Smooth muscle cell (in vitro differentiated cells): ENCODE results near the gene DNM3. TPM values are rescaled to one million over a fixed set of nuclear protein-coding genes. Genes with fewer than 3 reads are reported as not detected.

Experiments used
- DNase-seq: peaks from one replicate; lab custom pipeline; 2025; ENCODE audit not compliant: unreplicated experiment; lab: John Stamatoyannopoulos, UW
- H2AFZ ChIP-seq: fragments of 200-600 bp; sonication (generic); 2 replicates; pipeline ENCODE4 v1.6.0; 2016; ENCODE audit warnings: antibody characterized with exemption, low read depth, mild to moderate bottlenecking
- H3F3A ChIP-seq: fragments of 200-600 bp; sonication (generic); 2 replicates; pipeline ENCODE4 v1.6.0; 2017; ENCODE audit warnings: antibody characterized with exemption, low read depth
- H3K27ac ChIP-seq: fragments of 200-600 bp; sonication (generic); 2 replicates; pipeline ENCODE4 v1.5.1; 2016; ENCODE audit warnings: low read depth, mild to moderate bottlenecking
- H3K27me3 ChIP-seq: fragments of 200-600 bp; sonication (generic); 2 replicates; pipeline ENCODE4 v1.6.1; 2016; ENCODE audit warnings: low read depth, mild to moderate bottlenecking
- H3K36me3 ChIP-seq: fragments of 200-600 bp; sonication (generic); 2 replicates; pipeline ENCODE4 v1.5.1; 2016; ENCODE audit warnings: low read depth
- H3K4me1 ChIP-seq: fragments of 200-600 bp; sonication (generic); 2 replicates; pipeline ENCODE4 v1.5.1; 2016; ENCODE audit warnings: low read depth
- H3K4me2 ChIP-seq: fragments of 200-600 bp; sonication (generic); 2 replicates; pipeline ENCODE4 v1.6.0; 2016; ENCODE audit warnings: mild to moderate bottlenecking
- H3K4me3 ChIP-seq: fragments of 200-600 bp; sonication (generic); 2 replicates; pipeline ENCODE4 v1.5.1; 2016; ENCODE audit warnings: mild to moderate bottlenecking
- H3K79me2 ChIP-seq: fragments of 200-600 bp; sonication (generic); 2 replicates; pipeline ENCODE4 v1.6.0; 2016; ENCODE audit warnings: low read depth, mild to moderate bottlenecking
- H3K9ac ChIP-seq: fragments of 200-600 bp; sonication (generic); 2 replicates; pipeline ENCODE4 v1.6.0; 2016; ENCODE audit warnings: low read depth
- H3K9me3 ChIP-seq: fragments of 200-600 bp; sonication (generic); replicated peaks from 2 replicates; pipeline ENCODE4 v1.5.1; 2016; ENCODE audit warnings: low read depth
- H4K20me1 ChIP-seq: fragments of 200-600 bp; sonication (generic); 2 replicates; pipeline ENCODE4 v1.6.0; 2016; ENCODE audit warnings: low read depth
- CTCF ChIP-seq: fragments of 200-600 bp; sonication (generic); IDR thresholded peaks from 2 replicates; pipeline ENCODE4 v1.5.1; 2017; ENCODE audit warnings: borderline replicate concordance, mild to moderate bottlenecking, antibody characterized with exemption; ENCODE audit not compliant: insufficient read depth, poor library complexity, severe bottlenecking
- WGBS: methylation state at CpG from one replicate; pipeline ENCODE4 v1.1.7; 2016; ENCODE audit warnings: low lambda C conversion rate; 5-methylcytosine and 5-hydroxymethylcytosine counted together
- polyA plus RNA-seq: library from polyadenylated mRNA; unstranded; fragments of >200 nt; fragmentation: Nextera tagmentation; extraction: Ambion mirVana; gene quantifications from 2 replicates; pipeline ENCODE4 v1.2.1, GENCODE V29; 2016
- total RNA-seq: library from RNA; depleted of rRNA; stranded (reverse); fragments of >200 nt; gene quantifications from 2 replicates; pipeline ENCODE4 v1.2.3, GENCODE V29; 2014

DNM3 gene
- total and polyA plus RNA-seq, 2 experiments from 2014 or later, result 1.7 to 3.0 TPM

DNA sequence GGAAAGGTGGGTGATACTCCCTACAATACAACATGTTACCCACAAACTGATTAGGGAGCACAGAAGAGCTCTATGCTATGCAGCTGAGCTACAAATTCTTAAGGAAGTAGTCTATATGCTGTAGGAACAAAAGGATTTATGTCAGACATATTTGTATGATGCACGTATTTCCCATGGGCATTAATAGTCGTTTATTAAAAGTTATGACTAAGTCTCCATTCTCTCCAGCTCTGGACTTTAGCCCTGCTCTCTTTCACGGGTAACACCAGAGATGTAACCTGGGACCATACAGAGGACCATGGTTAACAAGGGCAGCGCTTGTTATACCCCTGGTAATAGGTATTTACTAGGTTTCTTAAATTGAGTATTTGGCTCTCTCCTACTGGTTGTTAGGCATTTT is 411.0 kb downstream of the DNM3 start:
- no peak for TF ChIP-seq CTCF
- H3K79me2 ChIP-seq, result no peaks in the 10 kb centered on the region
- WGBS, result 92% methylated on average over 4 of the region's 4 CpGs

DNA sequence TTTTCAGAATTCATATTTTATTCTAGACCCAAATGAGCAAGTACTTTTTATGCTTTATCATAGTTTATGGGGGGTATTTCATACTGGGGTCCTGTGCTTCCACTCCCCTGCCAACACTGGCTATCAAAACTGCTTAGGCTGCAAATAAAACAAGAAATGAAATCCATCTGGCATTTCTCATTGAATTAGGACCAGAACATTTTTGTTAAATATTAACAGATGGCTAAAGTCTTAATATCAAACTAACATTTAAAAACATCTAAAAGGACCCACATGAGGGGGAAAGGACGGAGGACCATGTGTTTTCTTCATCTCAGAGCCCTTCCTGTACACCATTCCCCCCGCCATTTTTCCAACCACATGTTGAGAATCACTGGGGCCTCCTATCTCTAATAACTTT is 411.7 kb downstream of the DNM3 start:
- Histone ChIP-seq H2AFZ (no peak overlapping the region), H3K9me3 (no peaks in the 10 kb centered on the region), H3K27me3 (no peaks in the 10 kb centered on the region), H3K4me3 (no peak overlapping the region), H3K27ac (no peak overlapping the region), H3K4me2 (no peak overlapping the region), H3F3A (no peaks in the 10 kb centered on the region), H3K79me2 (no peaks in the 10 kb centered on the region), H3K9ac (no peak overlapping the region), H3K4me1 (peaks cover 12% of the 10 kb centered on the region), H4K20me1 (no peaks in the 10 kb centered on the region), H3K36me3 (no peaks in the 10 kb centered on the region)
- DNase-seq, result no peak
- TF ChIP-seq CTCF, result no peak
- 98% methylated on average over 2 of the region's 2 CpGs for WGBS

More for the DNA sequence above, 411.0 kb downstream of the DNM3 start:
- Histone ChIP-seq H3K36me3 (no peaks in the 10 kb centered on the region), H2AFZ (no peak overlapping the region), H3K27me3 (no peaks in the 10 kb centered on the region), H3K4me1 (peaks cover 12% of the 10 kb centered on the region), H4K20me1 (no peaks in the 10 kb centered on the region), H3K4me3 (no peak overlapping the region), H3K9ac (no peak overlapping the region), H3F3A (no peaks in the 10 kb centered on the region), H3K9me3 (no peaks in the 10 kb centered on the region), H3K27ac (no peak overlapping the region), H3K4me2 (no peak overlapping the region)
- no peak for DNase-seq

- Histone ChIP-seq H3K9me3 (no peaks in the 10 kb centered on the region), H3K4me2 (peak overlapping the region; percentile 52), H3F3A (no peaks in the 10 kb centered on the region), H3K27me3 (no peaks in the 10 kb centered on the region), H3K27ac (peak overlapping the region; percentile 89), H3K9ac (peak overlapping the region; percentile 60), H3K4me1 (peaks cover 12% of the 10 kb centered on the region), H3K4me3 (no peak overlapping the region), H3K79me2 (no peaks in the 10 kb centered on the region), H4K20me1 (no peaks in the 10 kb centered on the region), H2AFZ (no peak overlapping the region), H3K36me3 (no peaks in the 10 kb centered on the region)
- WGBS, result 33% methylated on average over 3 of the region's 3 CpGs
- no peak for TF ChIP-seq CTCF
- no peak for DNase-seq
These were observed 413.4 kb downstream of the DNM3 start for GRCh38 chr1:172254521-172255222.

GRCh38 chr1:172255223-172255560 is 413.9 kb downstream of the DNM3 start:
- no peak for TF ChIP-seq CTCF
- H3K9me3 ChIP-seq, result no peaks in the 10 kb centered on the region
- no peak overlapping the region for H3K4me3 ChIP-seq
- no peaks in the 10 kb centered on the region for H3K27me3 ChIP-seq
- no peak for DNase-seq
- H3K4me1 ChIP-seq, result peaks cover 12% of the 10 kb centered on the region
- H2AFZ ChIP-seq, result no peak overlapping the region
- H3K36me3 ChIP-seq, result no peaks in the 10 kb centered on the region
- peak overlapping the region; percentile 89 for H3K27ac ChIP-seq
- H3K79me2 ChIP-seq, result no peaks in the 10 kb centered on the region
- H3K9ac ChIP-seq, result peak overlapping the region; percentile 60
- no peaks in the 10 kb centered on the region for H4K20me1 ChIP-seq
- H3F3A ChIP-seq, result no peaks in the 10 kb centered on the region
- peak overlapping the region; percentile 52 for H3K4me2 ChIP-seq
